OCI-LY3 (cell line): Measurements from ENCODE around the gene ZSCAN22.
"Not testable (repeated sequence)": the region's sequence is repeated elsewhere in the genome, so short reads cannot be mapped to it uniquely, and the experiment has no call there.

Experiments used
- H2AFZ ChIP-seq: fragments of 200-600, 300-600 bp; shearing (Covaris generic); 2 replicates; pipeline ENCODE4 v1.6.0; 2014; ENCODE audit warnings: antibody characterized with exemption, low read depth, low read length
- H3K27ac ChIP-seq: fragments of 200-600, 300-600 bp; sonication (generic); 2 replicates; pipeline ENCODE4 v1.5.1; 2014; ENCODE audit warnings: mild to moderate bottlenecking, low read length, moderate library complexity, mixed read lengths
- H3K27me3 ChIP-seq: fragments of 200-600, 300-600 bp; sonication (generic); 2 replicates; pipeline ENCODE4 v1.6.1; 2014; ENCODE audit warnings: low read depth, low read length, mixed read lengths
- H3K36me3 ChIP-seq: fragments of 200-600, 300-600 bp; sonication (generic); replicated peaks from 2 replicates; pipeline ENCODE3; 2014; ENCODE audit warnings: low read depth, low read length, mixed read lengths
- H3K4me1 ChIP-seq: fragments of 300-600, 200-600 bp; sonication (generic); 2 replicates; pipeline ENCODE4 v1.6.1; 2014; ENCODE audit warnings: low read length, mixed read lengths
- H3K4me2 ChIP-seq: fragments of 200-600, 300-600 bp; sonication (generic); 2 replicates; pipeline ENCODE4 v1.6.1; 2014; ENCODE audit warnings: low read length, mixed read lengths
- H3K4me3 ChIP-seq: fragments of 300-600, 200-600 bp; sonication (generic); 2 replicates; pipeline ENCODE4 v1.5.1; 2014; ENCODE audit warnings: antibody characterized with exemption, mild to moderate bottlenecking, low read length, moderate library complexity
- H3K79me2 ChIP-seq: fragments of 300-600, 200-600 bp; shearing (Covaris generic); 2 replicates; pipeline ENCODE4 v1.6.1; 2014; ENCODE audit warnings: mild to moderate bottlenecking, low read length, mixed read lengths
- H3K9ac ChIP-seq: fragments of 300-600, 200-600 bp; shearing (Covaris generic); 2 replicates; pipeline ENCODE4 v1.6.0; 2014; ENCODE audit warnings: mild to moderate bottlenecking, low read length, moderate library complexity
- H3K9me3 ChIP-seq: fragments of 200-600, 300-600 bp; shearing (Covaris generic); 2 replicates; pipeline ENCODE4 v1.6.1; 2014; ENCODE audit warnings: low read length, mixed read lengths; ENCODE audit not compliant: insufficient read depth
- H4K20me1 ChIP-seq: fragments of 200-600, 300-600 bp; sonication (generic); 2 replicates; pipeline ENCODE4 v1.6.1; 2016; ENCODE audit warnings: low read length, mixed read lengths; ENCODE audit not compliant: insufficient read depth
- EZH2phosphoT487 ChIP-seq: fragments of 200-600 bp; shearing (Covaris generic); IDR thresholded peaks from 2 replicates; pipeline ENCODE4 v1.6.1; 2018; ENCODE audit warnings: antibody characterized with exemption, mixed run types, low read depth
- TF ChIP-seq, protein P1 (sequence below): fragments of 200-600, 300-600 bp; sonication (generic); IDR thresholded peaks from 2 replicates; pipeline ENCODE4 v1.5.1; 2014; ENCODE audit warnings: antibody characterized with exemption, low read length, low read depth

Gene ZSCAN22

DNA sequence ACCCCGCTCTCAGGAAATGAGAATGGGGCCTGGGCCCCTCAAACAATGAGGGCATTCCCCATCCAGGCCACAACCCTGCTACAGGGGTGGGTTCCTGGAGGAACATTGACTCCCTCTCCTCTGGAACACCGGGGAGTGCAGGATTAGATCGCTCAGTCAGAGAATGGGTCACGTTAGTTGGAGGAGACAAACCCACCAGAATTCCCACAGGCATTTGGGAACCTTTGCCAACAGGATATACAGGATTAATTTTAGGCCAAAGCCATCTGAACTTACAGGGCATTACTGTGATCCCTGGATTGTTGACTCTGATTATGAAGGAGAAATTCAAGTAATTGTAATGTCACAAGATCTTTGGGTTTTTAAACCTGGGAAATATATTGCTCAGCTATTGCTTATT is 19.1 kb upstream of the ZSCAN22 start:
- Histone ChIP-seq H3K9ac (no peak overlapping the region), H4K20me1 (no peaks in the 10 kb centered on the region), H3K36me3 (peaks cover 57% of the 10 kb centered on the region), H2AFZ (no peak overlapping the region), H3K4me1 (peaks cover 13% of the 10 kb centered on the region), H3K4me2 (no peak overlapping the region), H3K27me3 (no peaks in the 10 kb centered on the region), H3K79me2 (peaks cover 50% of the 10 kb centered on the region), H3K27ac (no peak overlapping the region), H3K4me3 (no peak overlapping the region), H3K9me3 (no peaks in the 10 kb centered on the region)
- TF ChIP-seq EZH2phosphoT487, result no peak
- TF ChIP-seq, protein P1, sequence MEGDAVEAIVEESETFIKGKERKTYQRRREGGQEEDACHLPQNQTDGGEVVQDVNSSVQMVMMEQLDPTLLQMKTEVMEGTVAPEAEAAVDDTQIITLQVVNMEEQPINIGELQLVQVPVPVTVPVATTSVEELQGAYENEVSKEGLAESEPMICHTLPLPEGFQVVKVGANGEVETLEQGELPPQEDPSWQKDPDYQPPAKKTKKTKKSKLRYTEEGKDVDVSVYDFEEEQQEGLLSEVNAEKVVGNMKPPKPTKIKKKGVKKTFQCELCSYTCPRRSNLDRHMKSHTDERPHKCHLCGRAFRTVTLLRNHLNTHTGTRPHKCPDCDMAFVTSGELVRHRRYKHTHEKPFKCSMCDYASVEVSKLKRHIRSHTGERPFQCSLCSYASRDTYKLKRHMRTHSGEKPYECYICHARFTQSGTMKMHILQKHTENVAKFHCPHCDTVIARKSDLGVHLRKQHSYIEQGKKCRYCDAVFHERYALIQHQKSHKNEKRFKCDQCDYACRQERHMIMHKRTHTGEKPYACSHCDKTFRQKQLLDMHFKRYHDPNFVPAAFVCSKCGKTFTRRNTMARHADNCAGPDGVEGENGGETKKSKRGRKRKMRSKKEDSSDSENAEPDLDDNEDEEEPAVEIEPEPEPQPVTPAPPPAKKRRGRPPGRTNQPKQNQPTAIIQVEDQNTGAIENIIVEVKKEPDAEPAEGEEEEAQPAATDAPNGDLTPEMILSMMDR, result no peak

- H4K20me1 ChIP-seq, H3K27me3 ChIP-seq, H3K4me2 ChIP-seq, H2AFZ ChIP-seq, H3K9ac ChIP-seq, H3K9me3 ChIP-seq, H3K4me3 ChIP-seq, H3K27ac ChIP-seq, H3K4me1 ChIP-seq: not testable (repeated sequence)
- H3K36me3 ChIP-seq, result peaks cover 80% of the 10 kb centered on the region
- peaks cover 34% of the 10 kb centered on the region for H3K79me2 ChIP-seq
- TF ChIP-seq, protein P1, result peak; percentile 13
Measured at GRCh38 chr19:58310685-58311084, 16.1 kb upstream of the ZSCAN22 start.

DNA sequence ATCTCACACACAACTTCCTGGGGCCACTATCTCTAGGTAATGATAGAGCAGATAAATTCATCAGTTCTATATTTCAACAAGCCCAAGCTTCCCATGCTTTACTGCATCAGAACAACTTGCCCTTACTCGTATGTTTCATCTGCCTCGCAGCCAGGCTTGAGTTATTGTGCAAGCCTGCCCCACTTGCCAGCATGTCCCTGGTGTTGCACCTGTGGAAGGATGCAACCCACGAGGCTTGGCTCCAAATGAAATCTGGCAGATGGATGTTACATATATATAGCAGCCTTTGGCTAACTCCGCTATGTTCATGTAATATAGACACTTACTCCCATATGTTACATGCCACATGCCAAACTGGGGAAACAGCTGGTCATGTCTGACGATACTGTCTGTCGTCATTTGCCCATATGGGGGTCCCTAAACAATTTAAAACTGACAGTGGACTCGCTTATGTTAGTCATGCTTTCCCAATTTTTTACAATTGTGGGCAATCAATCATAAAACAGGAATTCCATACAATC is 15.4 kb upstream of the ZSCAN22 start:
- TF ChIP-seq, protein P1, result no peak
- no peak for TF ChIP-seq EZH2phosphoT487
- Histone ChIP-seq H4K20me1 (peaks cover 4% of the 10 kb centered on the region), H3K9me3 (no peaks in the 10 kb centered on the region), H3K4me1 (peaks cover 1% of the 10 kb centered on the region), H3K27ac (no peak overlapping the region), H3K4me3 (no peak overlapping the region), H3K36me3 (peaks cover 84% of the 10 kb centered on the region), H3K4me2 (no peak overlapping the region), H2AFZ (no peak overlapping the region), H3K27me3 (no peaks in the 10 kb centered on the region), H3K9ac (no peak overlapping the region), H3K79me2 (peaks cover 27% of the 10 kb centered on the region)

DNA sequence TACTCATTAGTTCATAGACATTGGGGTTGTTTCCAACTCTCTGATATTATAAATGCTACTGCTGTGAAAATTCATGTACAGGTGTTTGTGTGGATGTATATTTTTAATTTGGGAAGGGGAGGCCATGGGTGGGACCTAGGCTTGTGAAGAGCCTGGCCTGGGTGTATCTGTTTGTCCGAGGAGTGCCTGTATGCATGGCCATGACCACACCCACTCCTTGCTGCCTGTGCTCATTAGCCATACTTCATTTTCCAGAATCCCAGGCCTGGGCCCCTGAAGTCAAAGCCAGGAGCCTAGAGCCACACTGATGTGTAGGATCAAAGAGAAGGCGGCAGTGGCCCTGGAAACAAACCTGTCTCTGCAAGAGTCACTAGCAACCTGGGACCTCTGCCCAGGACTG is 11.2 kb upstream of the ZSCAN22 start:
- H3K9ac ChIP-seq, result no peak overlapping the region
- no peaks in the 10 kb centered on the region for H3K9me3 ChIP-seq
- H3K4me1 ChIP-seq, result no peaks in the 10 kb centered on the region
- H3K27ac ChIP-seq, result no peak overlapping the region
- H3K4me2 ChIP-seq, result no peak overlapping the region
- H3K4me3 ChIP-seq, result no peak overlapping the region
- H3K27me3 ChIP-seq, result no peaks in the 10 kb centered on the region
- H2AFZ ChIP-seq, result no peak overlapping the region
- H3K36me3 ChIP-seq, result peaks cover 48% of the 10 kb centered on the region
- TF ChIP-seq, protein P1, result no peak
- no peak for TF ChIP-seq EZH2phosphoT487
- peaks cover 10% of the 10 kb centered on the region for H4K20me1 ChIP-seq
- peaks cover 9% of the 10 kb centered on the region for H3K79me2 ChIP-seq
